Fibroblast of the conjunctiva (primary cell): ENCODE data around the gene GABRB3.

Experiments
- DNase-seq: peaks from one replicate; pipeline ENCODE4 v3.0.0-alpha.2; 2010; ENCODE audit warnings: low read depth

The GABRB3 gene

GRCh38 chr15:26551473-26551872 is 221.4 kb downstream of the GABRB3 start:
- DNase-seq = no peak

DNA sequence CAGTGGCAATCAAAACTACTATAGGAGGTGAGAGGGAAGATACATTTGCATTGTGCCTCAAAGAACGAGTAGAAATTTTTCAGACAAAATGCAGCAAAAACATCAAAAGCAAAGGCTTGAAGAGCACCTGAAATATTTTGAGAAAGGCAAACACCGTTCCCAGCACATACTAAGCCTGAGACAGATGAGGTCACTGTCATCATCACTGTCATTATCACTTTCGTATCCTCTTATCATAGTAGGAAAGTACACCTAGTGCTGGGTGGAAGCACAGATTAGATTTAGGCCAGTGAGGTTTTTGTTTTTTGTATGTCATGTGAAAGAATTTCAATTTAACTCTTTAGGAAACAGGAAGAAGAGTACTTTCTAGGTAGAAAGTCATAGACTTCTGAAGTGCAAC is 222.0 kb downstream of the GABRB3 start:
- DNase-seq = no peak

GRCh38 chr15:26537663-26538062 is 235.2 kb downstream of the GABRB3 start:
- no peak for DNase-seq

DNA sequence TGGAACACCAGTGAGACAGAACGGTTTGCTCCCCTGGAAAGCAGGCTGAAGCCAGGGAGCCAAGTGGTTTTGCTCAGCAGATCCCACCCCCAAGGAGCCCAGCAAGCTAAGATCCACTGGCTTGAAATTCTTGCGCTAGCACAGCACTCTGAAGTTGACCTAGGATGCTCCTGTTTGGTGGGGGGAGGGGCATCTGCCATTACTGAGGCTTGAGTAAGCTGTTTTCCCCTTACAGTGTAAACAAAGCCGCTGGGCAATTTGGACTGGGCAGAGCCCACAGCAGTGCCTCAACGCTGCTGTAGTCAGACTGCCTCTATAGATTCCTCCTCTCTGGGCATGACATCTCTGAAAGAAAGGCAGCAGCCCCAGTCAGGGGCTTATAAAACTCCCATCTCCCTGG is 241.4 kb downstream of the GABRB3 start:
- DNase-seq = no peak

- no peak for DNase-seq
Observed at GRCh38 chr15:26525096-26525495, 247.8 kb downstream of the GABRB3 start.

DNA sequence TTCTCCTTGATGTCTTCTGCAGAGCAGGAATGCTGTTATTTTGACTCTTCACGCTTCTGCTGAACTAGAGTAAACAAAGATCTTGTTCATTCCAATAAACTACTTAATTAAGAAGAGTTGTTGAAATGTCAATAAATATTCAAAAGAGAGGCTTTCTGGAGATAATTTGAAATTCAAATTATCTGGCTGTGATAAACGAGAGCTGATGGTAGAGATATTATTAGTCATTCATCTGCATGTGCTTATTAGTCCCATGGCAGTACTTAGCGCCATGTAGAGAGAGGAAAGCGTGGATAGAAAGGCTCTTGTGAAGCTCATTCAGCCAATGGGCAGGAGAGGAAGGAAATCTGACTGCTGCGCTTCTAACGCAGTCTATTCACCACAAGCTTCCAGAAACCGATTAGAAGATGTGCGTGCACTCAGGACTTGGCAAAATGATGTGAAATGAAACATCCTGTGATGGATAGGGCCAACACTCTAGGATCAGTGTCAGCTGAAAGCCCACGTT is 251.1 kb downstream of the GABRB3 start:
- DNase-seq = no peak

DNA sequence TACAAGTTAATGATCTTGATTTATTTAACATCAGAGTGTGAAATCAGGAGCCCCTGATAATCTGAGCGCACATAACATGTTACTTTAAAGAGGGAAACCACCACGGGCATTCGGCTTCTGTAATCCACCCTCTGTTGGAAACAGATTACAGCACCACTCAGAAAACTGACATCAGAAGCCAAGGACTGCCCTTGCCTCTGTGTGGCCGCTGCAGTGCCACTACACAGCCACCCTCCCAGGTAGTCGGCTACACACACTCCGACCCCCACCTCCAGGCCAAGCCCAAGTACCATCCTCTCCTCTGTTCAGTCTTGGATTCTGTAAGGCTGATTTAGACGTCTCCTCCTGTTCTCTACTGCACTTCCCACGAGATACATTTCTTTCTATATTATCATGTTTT is 251.7 kb downstream of the GABRB3 start:
- DNase-seq = no peak

GRCh38 chr15:26518885-26519284 is 254.0 kb downstream of the GABRB3 start:
- DNase-seq = no peak

GRCh38 chr15:26516102-26516980 is 256.5 kb downstream of the GABRB3 start:
- no peak for DNase-seq

- no peak for DNase-seq
Observed at GRCh38 chr15:26504009-26504408, 268.9 kb downstream of the GABRB3 start.
